ENCODE data around the gene BLCAP. TPM values are rescaled to one million over a fixed set of nuclear protein-coding genes. Genes with fewer than 3 reads are reported as not detected.
"Not testable (repeated sequence)": the region's sequence is repeated elsewhere in the genome, so short reads cannot be mapped to it uniquely, and the experiment has no call there.

BLCAP gene
- total RNA-seq, 1 experiment from 2014 or later = 90.4 TPM

DNA sequence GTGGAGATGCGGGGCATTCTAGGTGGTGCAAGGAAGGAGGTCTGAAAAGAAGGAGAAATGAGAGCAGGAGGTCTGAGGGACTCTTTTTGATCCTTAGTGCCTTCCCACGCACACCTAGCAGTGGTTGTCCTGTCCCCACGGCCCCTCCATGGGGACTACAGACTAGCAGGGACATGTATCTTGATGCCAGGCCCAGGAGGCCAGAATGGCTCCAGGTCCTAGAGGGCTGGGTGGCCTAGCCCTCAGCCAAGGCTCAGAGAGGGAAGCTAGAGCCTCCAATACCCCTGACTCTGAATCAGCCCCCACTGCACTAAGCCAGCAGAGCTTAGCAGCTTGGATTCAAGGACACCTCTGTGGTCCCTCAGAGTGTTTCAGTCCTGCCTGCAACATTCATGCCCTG, 16.7 kb upstream of the BLCAP start:
- H3K27ac Mint-ChIP-seq (ENCODE audit: unreplicated experiment) = no peak overlapping the region
- no peak overlapping the region for H3K4me3 Mint-ChIP-seq (ENCODE audit: low read depth, unreplicated experiment)
- BruUV-seq (replicated peaks) = no TSS peak
- no peaks in the 10 kb centered on the region for H3K9me3 Mint-ChIP-seq (ENCODE audit: low read depth, unreplicated experiment)
- CTCF ChIA-PET = interaction anchor here (0.6 to 1.5 kb wide), 5 partner anchors 9 to 449 kb away, joined by 3 to 5 read pairs (median 5); no protein-coding TSS in a partner anchor
- peaks cover 8% of the 10 kb centered on the region for H3K4me1 Mint-ChIP-seq (ENCODE audit: low read depth, unreplicated experiment)
- no peak for TF ChIP-seq CTCF (IDR thresholded peaks at IDR 0.05; ENCODE audit: unreplicated experiment)
- intact Hi-C loops (cut with micrococcal nuclease; ENCODE audit: unreplicated experiment) = no loop called here
- no peak for DNase-seq
- no peaks in the 10 kb centered on the region for H3K36me3 Mint-ChIP-seq (ENCODE audit: insufficient read depth, unreplicated experiment)
- peaks cover 15% of the 10 kb centered on the region for H3K27me3 Mint-ChIP-seq (ENCODE audit: unreplicated experiment)

DNA sequence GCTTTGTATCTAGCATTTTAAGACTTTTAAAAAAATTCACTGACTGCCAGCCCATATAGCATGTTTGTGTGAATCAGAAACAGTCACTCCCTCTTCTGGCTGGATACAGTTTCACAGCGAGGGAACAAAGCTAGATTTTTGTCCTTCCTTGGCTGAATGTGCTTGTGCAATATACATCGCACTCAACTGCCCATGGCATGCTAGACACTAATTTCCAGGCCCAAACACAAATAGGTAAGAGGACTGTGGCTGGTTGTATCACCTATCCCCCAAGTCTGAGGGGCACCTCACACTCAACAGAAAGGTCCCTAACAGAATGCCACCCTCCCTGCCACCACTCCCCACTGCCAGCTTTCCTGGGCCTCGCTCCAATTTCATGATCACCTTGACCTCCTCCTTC, 16.2 kb upstream of the BLCAP start:
- H3K27ac Mint-ChIP-seq (ENCODE audit: unreplicated experiment) = no peak overlapping the region
- CTCF ChIA-PET = interaction anchor here (0.6 to 1.5 kb wide), 6 partner anchors 9 to 449 kb away, joined by 3 to 5 read pairs (median 4); no protein-coding TSS in a partner anchor
- TF ChIP-seq CTCF (IDR thresholded peaks at IDR 0.05; ENCODE audit: unreplicated experiment) = peak; percentile 42
- H3K4me3 Mint-ChIP-seq (ENCODE audit: low read depth, unreplicated experiment) = no peak overlapping the region
- no TSS peak for BruUV-seq (replicated peaks)
- H3K9me3 Mint-ChIP-seq (ENCODE audit: low read depth, unreplicated experiment) = no peaks in the 10 kb centered on the region
- DNase-seq = peak; percentile 32
- no peaks in the 10 kb centered on the region for H3K36me3 Mint-ChIP-seq (ENCODE audit: insufficient read depth, unreplicated experiment)
- H3K4me1 Mint-ChIP-seq (ENCODE audit: low read depth, unreplicated experiment) = peaks cover 9% of the 10 kb centered on the region
- peaks cover 15% of the 10 kb centered on the region for H3K27me3 Mint-ChIP-seq (ENCODE audit: unreplicated experiment)
- intact Hi-C loops (cut with micrococcal nuclease; ENCODE audit: unreplicated experiment) = no loop called here

GRCh38 chr20:37542281-37542680, 14.6 kb upstream of the BLCAP start:
- H3K27ac Mint-ChIP-seq (ENCODE audit: unreplicated experiment) = no peak overlapping the region
- H3K4me1 Mint-ChIP-seq (ENCODE audit: low read depth, unreplicated experiment) = peaks cover 19% of the 10 kb centered on the region
- H3K4me3 Mint-ChIP-seq (ENCODE audit: low read depth, unreplicated experiment) = no peak overlapping the region
- BruUV-seq (replicated peaks) = no TSS peak
- H3K27me3 Mint-ChIP-seq (ENCODE audit: unreplicated experiment) = peaks cover 25% of the 10 kb centered on the region
- TF ChIP-seq CTCF (IDR thresholded peaks at IDR 0.05; ENCODE audit: unreplicated experiment) = no peak
- no peaks in the 10 kb centered on the region for H3K9me3 Mint-ChIP-seq (ENCODE audit: low read depth, unreplicated experiment)
- H3K36me3 Mint-ChIP-seq (ENCODE audit: insufficient read depth, unreplicated experiment) = no peaks in the 10 kb centered on the region
- intact Hi-C loops (cut with micrococcal nuclease; ENCODE audit: unreplicated experiment) = no loop called here
- DNase-seq = no peak
- CTCF ChIA-PET = interaction anchor here (0.8 kb wide), 1 partner anchor 451 kb away, joined by 3 read pairs; no protein-coding TSS in a partner anchor

GRCh38 chr20:37541326-37541725, 13.7 kb upstream of the BLCAP start:
- Mint-ChIP-seq H3K36me3 (ENCODE audit: insufficient read depth, unreplicated experiment) (no peaks in the 10 kb centered on the region), H3K4me3 (ENCODE audit: low read depth, unreplicated experiment) (no peak overlapping the region), H3K27ac (ENCODE audit: unreplicated experiment) (no peak overlapping the region), H3K9me3 (ENCODE audit: low read depth, unreplicated experiment) (no peaks in the 10 kb centered on the region), H3K4me1 (ENCODE audit: low read depth, unreplicated experiment) (peaks cover 24% of the 10 kb centered on the region), H3K27me3 (ENCODE audit: unreplicated experiment) (peaks cover 25% of the 10 kb centered on the region)
- intact Hi-C loops (cut with micrococcal nuclease; ENCODE audit: unreplicated experiment) = no loop called here
- no peak for DNase-seq
- no TSS peak for BruUV-seq (replicated peaks)
- no peak for TF ChIP-seq CTCF (IDR thresholded peaks at IDR 0.05; ENCODE audit: unreplicated experiment)
- CTCF ChIA-PET = interaction anchor here (0.7 kb wide), 1 partner anchor 476 kb away, joined by 3 read pairs; no protein-coding TSS in a partner anchor

GRCh38 chr20:37540838-37541237, 13.2 kb upstream of the BLCAP start:
- BruUV-seq (replicated peaks); H3K27ac Mint-ChIP-seq (ENCODE audit: unreplicated experiment); H3K36me3 Mint-ChIP-seq (ENCODE audit: insufficient read depth, unreplicated experiment); intact Hi-C loops (cut with micrococcal nuclease; ENCODE audit: unreplicated experiment); DNase-seq; H3K4me3 Mint-ChIP-seq (ENCODE audit: low read depth, unreplicated experiment); H3K9me3 Mint-ChIP-seq (ENCODE audit: low read depth, unreplicated experiment): not testable (repeated sequence)
- CTCF ChIA-PET = interaction anchor here (0.6 to 0.7 kb wide), 2 partner anchors 290 to 476 kb away, joined by 3 read pairs; no protein-coding TSS in a partner anchor
- H3K27me3 Mint-ChIP-seq (ENCODE audit: unreplicated experiment) = peaks cover 22% of the 10 kb centered on the region
- peaks cover 29% of the 10 kb centered on the region for H3K4me1 Mint-ChIP-seq (ENCODE audit: low read depth, unreplicated experiment)

Measured in Calu3 (cell line).